GM12801 (cell line): ENCODE data around the gene RIF1.

Experiments used
- TF ChIP-seq, protein P1 (sequence below): IDR thresholded peaks from one replicate; pipeline ENCODE4 v1.5.1; 2011; ENCODE audit warnings: control low read depth; ENCODE audit not compliant: insufficient read length; ENCODE audit errors: extremely low read depth

Gene RIF1

DNA sequence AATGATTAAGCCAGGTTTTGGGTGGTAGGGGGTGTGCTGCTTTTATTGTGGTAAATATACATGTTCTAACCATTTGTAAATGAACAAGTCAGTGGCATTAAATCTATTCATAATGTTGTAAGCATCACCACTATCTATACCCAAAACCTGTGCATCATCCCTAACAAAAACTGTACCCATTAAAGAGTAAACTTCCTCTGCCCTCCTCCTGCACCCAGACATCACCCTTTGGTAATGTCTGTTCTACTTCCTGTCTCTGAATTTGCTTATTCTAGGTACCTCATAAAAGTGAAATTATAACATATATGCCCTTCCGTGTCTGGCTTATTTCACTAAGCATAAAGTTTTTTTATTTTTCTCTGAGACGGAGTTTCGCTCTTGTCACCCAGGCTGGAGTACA lies 14.1 kb downstream of the RIF1 start:
- TF ChIP-seq, protein P1, sequence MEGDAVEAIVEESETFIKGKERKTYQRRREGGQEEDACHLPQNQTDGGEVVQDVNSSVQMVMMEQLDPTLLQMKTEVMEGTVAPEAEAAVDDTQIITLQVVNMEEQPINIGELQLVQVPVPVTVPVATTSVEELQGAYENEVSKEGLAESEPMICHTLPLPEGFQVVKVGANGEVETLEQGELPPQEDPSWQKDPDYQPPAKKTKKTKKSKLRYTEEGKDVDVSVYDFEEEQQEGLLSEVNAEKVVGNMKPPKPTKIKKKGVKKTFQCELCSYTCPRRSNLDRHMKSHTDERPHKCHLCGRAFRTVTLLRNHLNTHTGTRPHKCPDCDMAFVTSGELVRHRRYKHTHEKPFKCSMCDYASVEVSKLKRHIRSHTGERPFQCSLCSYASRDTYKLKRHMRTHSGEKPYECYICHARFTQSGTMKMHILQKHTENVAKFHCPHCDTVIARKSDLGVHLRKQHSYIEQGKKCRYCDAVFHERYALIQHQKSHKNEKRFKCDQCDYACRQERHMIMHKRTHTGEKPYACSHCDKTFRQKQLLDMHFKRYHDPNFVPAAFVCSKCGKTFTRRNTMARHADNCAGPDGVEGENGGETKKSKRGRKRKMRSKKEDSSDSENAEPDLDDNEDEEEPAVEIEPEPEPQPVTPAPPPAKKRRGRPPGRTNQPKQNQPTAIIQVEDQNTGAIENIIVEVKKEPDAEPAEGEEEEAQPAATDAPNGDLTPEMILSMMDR = no peak

DNA sequence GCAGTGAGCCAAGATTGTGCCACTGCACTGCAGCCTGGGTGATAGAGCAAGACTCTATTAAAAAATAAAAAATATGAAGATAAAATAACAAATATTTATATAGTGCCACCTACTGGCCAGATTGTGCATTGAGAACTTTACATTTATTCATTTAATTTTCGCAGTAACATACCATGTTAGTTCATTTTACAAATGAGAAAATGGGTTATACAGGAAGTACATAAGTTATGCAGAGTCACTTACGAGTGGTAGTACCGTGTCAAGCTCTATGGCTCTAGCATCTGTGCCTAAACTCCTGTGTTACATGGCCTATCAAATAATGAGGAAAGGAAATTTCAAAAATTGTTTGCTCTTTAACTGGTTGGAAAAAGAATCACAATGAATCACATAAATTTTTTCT lies 27.9 kb downstream of the RIF1 start:
- TF ChIP-seq, protein P1 = no peak

DNA sequence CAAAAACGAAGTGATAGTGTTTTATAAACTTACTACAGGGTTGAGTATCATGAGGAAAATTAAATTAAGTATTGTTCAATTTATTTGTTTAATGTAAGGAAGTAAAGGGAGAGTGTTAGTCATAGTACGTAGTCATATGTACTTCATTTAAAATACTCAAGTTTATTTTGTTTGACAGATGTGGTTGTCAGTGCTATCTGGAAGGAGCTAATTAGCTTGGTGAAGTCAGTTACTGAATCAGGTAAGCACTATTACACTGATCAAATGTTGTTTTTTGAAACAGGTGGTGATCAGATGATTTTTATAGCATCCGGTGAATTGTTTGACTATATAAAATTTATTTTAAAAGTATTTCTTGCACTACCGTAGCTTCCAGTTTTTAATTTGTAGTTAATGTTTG lies 28.8 kb downstream of the RIF1 start:
- TF ChIP-seq, protein P1 = no peak

DNA sequence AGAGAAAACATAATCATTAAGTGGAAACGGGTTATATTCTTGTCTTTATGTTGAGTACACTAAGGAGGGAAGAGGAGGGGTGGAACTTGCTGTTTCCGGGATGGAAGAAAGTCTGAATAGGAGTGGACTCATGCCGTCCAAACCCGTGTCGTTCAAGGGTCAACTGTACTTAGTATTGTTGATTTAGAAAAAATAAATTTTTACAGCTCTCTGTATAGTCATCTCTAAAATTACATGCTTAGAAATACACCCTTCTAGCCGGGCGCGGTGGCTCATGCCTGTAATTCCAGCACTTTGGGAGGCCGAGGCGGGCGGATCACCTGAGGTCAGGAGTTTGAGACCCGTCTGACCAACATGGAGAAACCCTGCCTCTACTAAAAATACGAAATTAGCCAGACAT lies 29.4 kb downstream of the RIF1 start:
- TF ChIP-seq, protein P1 = no peak

DNA sequence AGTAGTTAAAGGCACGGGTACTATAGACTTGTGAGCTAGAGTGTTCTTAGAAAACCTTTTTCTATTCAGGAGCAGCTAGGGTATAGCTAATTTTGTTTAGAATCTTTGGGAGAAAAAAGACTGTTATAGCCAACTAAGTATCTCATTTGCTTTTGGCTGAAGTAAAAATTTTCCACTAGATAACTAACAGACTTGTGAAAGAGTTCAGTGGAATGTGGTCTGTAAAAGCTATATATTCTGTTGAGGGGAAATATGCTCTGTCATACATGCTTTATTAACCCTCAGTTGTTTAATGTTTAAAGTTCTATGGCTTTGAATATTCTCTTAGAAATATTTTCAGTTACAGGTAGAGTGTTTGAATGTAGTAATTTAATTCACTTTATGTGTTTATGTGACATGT lies 49.7 kb downstream of the RIF1 start:
- TF ChIP-seq, protein P1 = no peak

DNA sequence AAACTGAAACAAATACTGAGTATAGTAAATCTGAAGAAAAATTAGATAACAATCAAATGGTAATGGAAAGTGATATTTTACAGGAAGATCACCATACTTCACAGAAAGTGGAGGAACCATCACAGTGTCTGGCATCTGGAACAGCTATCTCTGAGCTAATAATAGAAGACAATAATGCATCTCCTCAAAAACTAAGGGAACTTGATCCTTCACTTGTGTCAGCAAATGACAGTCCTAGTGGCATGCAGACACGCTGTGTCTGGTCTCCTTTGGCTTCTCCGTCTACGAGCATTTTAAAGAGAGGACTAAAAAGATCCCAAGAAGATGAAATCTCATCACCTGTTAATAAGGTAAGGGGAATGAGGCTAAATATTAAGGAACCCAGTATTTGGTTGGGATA lies 56.1 kb downstream of the RIF1 start:
- TF ChIP-seq, protein P1 = no peak

DNA sequence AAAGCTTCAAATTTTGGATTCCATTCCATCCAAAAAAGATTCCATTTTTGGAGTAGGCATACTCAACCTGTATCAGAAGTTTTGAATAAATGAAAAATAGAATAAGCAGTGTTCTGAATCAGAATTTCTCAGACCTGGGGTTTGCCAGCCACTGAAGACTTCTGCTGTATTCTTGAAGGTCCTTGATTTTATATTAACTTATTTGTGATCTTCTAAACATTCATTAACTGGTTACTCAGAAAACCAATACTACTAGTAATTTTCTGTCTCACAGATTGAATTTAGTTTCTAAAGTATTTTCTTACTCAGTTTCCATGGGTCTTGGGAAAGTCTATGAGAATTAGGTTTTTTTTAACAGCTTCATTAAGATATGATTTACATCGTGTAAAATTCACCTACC lies 60.9 kb downstream of the RIF1 start:
- TF ChIP-seq, protein P1 = no peak

DNA sequence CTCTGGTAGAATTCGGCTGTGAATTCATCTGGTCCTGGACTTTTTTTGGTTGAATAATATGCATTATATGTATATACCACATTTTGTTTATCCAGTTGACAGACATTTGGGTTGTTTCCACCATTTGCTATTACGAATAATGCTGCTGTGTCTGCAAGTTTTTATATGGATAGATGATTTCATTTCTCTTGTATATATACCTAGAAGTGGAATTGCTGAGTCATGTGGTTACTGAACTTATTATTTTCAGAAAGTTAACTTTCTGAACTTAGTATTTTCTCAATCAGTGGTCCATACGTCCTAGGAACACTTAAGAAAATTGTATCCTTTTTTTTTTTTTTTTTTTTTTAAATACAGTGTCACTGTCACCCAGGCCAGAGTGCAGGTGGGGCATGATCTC lies 63.3 kb downstream of the RIF1 start:
- TF ChIP-seq, protein P1 = no peak
